Activated naive CD8-positive, alpha-beta T cell treated with anti-CD3 and anti-CD28 coated beads for 36 hours (primary cell): ENCODE results near the gene MROH8. TPM values are rescaled to one million over a fixed set of nuclear protein-coding genes. Genes with fewer than 3 reads are reported as not detected.
A peak's percentile ranks its signal among the peaks of the same experiment; 100 is the strongest.

Experiments
- DNase-seq: peaks from one replicate; pipeline ENCODE4 v3.0.0; 2021
- H3K27ac Mint-ChIP-seq: one replicate; pipeline ENCODE4 v1.8.0; 2022; ENCODE audit warnings: mild to moderate bottlenecking, moderate library complexity, mixed read lengths
- H3K27me3 Mint-ChIP-seq: one replicate; pipeline ENCODE4 v1.8.0; 2022; ENCODE audit warnings: mild to moderate bottlenecking, mixed read lengths
- H3K36me3 Mint-ChIP-seq: one replicate; pipeline ENCODE4 v1.8.0; 2021; ENCODE audit warnings: mild to moderate bottlenecking, mixed read lengths
- H3K4me1 Mint-ChIP-seq: one replicate; pipeline ENCODE4 v1.8.0; 2021; ENCODE audit warnings: mixed read lengths
- H3K4me3 Mint-ChIP-seq: one replicate; pipeline ENCODE4 v1.8.0; 2022; ENCODE audit warnings: mild to moderate bottlenecking, moderate library complexity, mixed read lengths
- H3K9me3 Mint-ChIP-seq: one replicate; pipeline ENCODE4 v1.8.0; 2022; ENCODE audit warnings: mixed read lengths
- total RNA-seq, 2 experiments: library from RNA; stranded (reverse); gene quantifications; one replicate each; pipeline ENCODE4 v1.2.3, GENCODE V29; 2021

Gene MROH8
- total RNA-seq, 2 experiments from 2014 or later, result 2.2 to 3.0 TPM

DNA sequence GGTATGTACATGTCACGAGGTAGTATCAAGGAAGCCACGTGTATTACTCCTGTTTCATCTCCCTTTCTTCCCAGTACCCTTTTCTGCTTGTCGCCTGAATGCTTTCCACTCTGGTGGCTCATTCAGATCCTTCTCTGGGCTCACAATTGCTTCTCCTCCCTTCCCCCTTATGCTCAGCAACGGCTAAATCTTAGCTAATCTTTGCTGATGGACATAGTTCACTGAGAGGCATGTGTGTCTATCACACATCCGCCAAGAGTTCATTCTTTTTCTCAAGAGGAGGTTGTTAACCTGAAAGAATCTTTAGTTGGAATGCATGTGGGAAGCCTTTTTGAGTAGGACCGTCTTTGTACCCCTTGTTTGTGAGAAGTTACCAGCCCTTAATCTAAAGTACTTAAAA lies 25.8 kb upstream of the MROH8 start:
- Mint-ChIP-seq H3K4me1 (no peaks in the 10 kb centered on the region), H3K36me3 (peaks cover 25% of the 10 kb centered on the region), H3K4me3 (no peak overlapping the region), H3K27ac (no peak overlapping the region), H3K9me3 (no peaks in the 10 kb centered on the region), H3K27me3 (no peaks in the 10 kb centered on the region)
- DNase-seq, result no peak

DNA sequence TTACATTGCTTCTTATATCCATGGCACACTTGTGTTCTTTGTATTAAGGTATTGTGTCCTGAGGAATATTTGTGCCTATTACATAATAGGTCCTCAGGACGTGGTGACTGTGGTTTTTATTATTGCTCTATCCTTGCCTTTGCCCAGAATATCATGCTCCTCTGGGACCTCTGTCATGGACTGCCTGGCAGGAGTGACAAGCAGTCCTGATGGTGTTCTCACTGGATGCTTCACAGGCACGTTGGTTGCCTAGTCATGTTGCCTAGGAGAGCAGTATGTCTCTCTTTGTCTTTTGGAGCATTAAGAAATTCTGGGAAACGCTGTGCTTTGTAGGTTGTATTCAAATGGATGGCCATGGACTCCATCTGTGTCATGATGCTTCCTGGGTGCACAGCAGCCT lies 24.7 kb upstream of the MROH8 start:
- Mint-ChIP-seq H3K27me3 (no peaks in the 10 kb centered on the region), H3K27ac (no peak overlapping the region), H3K4me1 (no peaks in the 10 kb centered on the region), H3K4me3 (no peak overlapping the region), H3K9me3 (no peaks in the 10 kb centered on the region), H3K36me3 (peaks cover 25% of the 10 kb centered on the region)
- DNase-seq, result no peak

DNA sequence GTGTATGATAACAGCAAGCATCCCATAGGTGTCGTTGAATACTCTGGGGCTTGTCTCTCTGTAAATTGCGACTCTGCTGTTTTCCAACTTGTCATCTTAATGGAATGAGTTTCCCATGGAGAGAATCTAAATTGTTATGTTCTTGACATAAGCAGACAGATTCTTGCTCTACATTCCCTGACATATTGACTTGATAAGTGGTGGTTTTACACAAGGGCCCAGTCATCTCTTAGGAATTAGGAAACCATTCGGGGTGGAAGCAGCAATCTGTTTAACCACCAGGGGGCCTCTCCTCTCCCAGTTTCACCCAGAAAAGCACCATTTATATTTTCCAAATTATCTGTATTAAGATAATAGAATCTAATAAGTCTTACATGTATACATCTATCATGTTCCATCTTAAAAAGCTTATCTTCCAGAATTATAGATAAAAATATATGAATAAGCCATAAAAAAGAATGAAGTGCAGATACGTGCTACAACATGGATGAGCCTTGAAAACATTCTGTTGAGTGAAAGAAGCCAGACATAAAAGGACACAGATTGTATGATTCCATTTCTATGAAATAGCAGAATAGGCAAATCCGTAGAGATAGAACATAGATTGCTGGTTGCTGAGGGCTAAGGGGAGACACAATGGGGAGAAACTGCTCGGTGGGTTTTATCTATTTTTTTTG lies 23.1 kb upstream of the MROH8 start:
- no peaks in the 10 kb centered on the region for H3K27me3 Mint-ChIP-seq
- no peaks in the 10 kb centered on the region for H3K4me1 Mint-ChIP-seq
- H3K4me3 Mint-ChIP-seq, result no peak overlapping the region
- no peak for DNase-seq
- H3K27ac Mint-ChIP-seq, result no peak overlapping the region
- no peaks in the 10 kb centered on the region for H3K9me3 Mint-ChIP-seq
- peaks cover 23% of the 10 kb centered on the region for H3K36me3 Mint-ChIP-seq

DNA sequence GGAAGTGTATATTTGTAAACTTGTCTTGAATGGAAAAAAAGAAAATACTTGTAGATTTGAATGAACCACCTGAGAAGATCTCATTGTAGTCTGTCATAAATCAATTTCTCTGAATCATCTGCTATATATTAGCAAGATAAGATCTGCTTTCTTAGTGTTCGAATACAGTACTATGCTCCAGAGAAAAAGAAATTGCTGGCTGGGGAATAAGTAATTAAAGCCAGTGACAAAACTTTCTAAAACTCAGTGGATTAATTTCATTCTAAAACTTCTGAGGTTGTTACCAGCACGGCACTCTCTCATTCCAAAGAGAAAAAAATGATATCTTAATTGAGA lies 22.4 kb upstream of the MROH8 start:
- Mint-ChIP-seq H3K36me3 (peaks cover 28% of the 10 kb centered on the region), H3K4me3 (no peak overlapping the region), H3K4me1 (peaks cover 5% of the 10 kb centered on the region), H3K9me3 (no peaks in the 10 kb centered on the region), H3K27me3 (no peaks in the 10 kb centered on the region), H3K27ac (no peak overlapping the region)
- DNase-seq, result no peak

DNA sequence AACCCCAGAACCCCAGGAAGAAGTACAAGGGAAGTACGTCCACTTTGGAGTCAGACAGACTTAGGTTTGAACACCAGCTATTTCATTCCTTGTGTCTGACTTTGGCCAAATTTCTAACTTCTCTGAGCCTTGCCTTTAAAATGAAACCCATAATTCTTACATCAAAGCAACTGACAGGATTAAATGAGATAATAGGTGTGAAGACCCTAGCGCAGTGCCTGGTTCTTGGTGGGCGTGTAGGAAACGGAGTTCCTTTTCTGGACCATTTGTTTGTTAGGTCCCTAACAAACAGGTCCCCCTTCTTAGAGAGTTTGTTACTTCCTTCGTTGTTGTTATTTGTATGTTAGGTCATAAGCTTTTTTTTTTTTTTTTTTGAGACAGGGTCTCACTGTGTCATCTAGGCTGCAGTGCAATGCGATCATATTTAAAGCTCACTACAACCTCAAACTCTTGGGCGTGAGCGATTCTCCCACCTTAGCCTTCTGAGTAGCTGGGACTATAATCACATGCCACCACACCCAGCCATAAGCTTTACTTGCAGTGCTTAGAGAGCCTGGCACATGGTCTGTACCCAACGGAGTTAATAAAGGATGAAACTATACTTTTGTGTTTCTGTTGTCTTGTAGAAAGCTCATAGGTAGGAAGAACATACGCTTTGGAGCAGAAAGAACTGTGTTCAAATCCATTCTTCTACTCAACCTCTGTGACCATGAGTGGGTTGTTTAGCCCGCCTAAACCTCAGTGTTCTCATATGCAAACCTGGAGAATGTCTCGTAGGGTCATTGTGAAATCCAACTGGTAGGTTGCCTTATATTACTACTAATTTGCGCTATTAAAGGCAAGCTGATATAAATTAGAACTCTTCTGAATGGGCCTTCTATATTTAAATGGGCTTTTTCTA lies 21.8 kb upstream of the MROH8 start:
- Mint-ChIP-seq H3K27ac (no peak overlapping the region), H3K36me3 (peaks cover 31% of the 10 kb centered on the region), H3K4me3 (no peak overlapping the region), H3K9me3 (no peaks in the 10 kb centered on the region), H3K4me1 (peaks cover 8% of the 10 kb centered on the region), H3K27me3 (no peaks in the 10 kb centered on the region)
- DNase-seq, result no peak

DNA sequence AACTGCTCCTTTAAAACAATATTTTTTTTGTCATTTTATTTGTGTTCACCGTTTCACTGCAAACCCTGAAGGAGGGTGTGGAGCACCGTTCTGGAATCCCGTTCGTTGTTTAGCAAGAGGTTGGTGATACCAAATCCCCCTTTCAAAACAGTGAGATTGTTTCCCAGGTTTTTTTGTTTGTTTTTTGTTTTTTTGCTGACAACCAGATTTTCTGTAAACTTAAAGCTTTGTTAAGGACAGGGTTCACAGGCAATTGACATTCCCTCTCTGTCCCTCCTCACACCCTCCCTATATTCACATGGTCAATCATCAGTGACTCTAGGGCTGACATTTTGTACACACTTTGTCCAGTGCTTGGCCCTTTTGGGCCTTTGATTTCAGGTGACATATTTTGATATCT lies 21.0 kb upstream of the MROH8 start:
- H3K4me3 Mint-ChIP-seq, result no peak overlapping the region
- H3K4me1 Mint-ChIP-seq, result peaks cover 11% of the 10 kb centered on the region
- peaks cover 31% of the 10 kb centered on the region for H3K36me3 Mint-ChIP-seq
- DNase-seq, result no peak
- H3K27ac Mint-ChIP-seq, result no peak overlapping the region
- no peaks in the 10 kb centered on the region for H3K9me3 Mint-ChIP-seq
- H3K27me3 Mint-ChIP-seq, result no peaks in the 10 kb centered on the region

DNA sequence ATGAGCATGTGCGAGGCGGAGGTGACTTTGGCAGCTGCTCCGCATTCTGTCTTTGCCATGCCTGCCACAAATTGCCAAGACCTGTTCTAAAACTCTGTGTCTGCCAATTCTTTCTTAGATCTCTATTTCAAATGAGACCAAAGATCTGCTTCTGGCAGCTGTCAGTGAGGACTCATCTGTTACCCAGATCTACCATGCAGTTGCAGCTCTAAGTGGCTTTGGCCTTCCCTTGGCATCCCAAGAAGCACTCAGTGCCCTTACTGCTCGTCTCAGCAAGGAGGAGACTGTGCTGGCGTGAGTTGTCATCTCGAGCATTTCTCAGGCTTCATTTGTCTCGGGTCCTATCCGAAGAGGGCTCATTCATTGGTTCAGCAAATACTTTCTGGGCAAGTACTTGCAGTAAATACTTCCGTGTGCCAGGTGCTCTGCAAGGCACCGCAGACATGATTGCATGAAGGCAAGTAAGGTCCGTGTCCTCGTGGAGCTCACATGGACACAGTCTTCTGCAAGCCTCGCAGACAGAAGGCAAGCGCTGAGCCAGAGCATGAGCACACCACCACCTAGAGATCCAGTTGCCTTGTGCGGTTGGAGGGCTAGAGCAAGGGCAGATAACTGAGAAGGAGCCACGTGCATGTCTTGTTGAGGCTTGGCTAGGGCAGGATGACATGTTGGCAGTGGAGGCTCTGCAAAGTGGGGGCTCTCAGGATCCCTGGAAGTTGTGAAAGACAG lies 19.7 kb upstream of the MROH8 start:
- Mint-ChIP-seq H3K4me1 (peaks cover 23% of the 10 kb centered on the region), H3K9me3 (no peaks in the 10 kb centered on the region), H3K36me3 (peaks cover 25% of the 10 kb centered on the region), H3K27ac (no peak overlapping the region), H3K27me3 (no peaks in the 10 kb centered on the region), H3K4me3 (no peak overlapping the region)
- no peak for DNase-seq

DNA sequence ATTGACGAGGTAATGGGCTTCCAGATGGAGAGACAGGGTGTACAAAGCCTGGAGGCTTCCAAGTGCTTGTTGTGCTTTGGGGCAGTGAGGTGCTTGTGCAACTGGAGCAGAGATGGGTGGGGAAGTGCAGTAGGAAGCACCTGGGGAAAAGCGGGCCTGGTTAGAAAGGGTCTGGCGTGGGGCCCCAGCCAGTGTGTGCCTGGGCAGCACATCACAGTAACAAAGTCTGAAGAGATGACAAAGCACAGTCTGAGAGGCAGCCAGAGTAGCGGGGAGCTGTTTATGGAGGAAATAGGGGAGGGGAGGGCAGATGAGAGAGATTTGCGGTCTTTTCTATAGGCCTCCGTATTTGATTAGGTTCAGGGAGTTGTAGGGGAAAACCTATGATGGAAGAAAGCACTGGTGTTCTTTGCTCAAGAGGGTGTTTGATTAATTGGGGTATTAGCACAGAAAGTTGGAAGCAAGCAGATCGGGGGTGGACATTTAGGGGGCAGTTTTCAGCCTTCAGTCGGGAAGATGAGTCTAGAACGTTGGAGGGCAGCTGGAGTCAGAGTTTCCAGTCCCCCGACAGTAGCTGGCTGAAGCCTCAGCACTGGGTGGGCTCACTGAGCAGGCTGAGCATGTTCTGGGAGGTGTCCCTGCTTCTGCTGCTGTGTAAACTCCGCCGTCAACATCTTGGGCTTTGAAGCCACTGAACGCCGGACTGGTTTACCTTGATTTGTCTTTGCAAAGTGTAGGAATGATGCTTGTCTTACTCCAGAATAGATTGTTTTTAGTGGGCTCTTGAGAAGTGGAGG lies 15.5 kb upstream of the MROH8 start:
- Mint-ChIP-seq H3K4me3 (peak overlapping the region; percentile 40), H3K36me3 (peaks cover 26% of the 10 kb centered on the region), H3K27ac (peak overlapping the region; percentile 64), H3K27me3 (no peaks in the 10 kb centered on the region), H3K4me1 (peaks cover 51% of the 10 kb centered on the region), H3K9me3 (no peaks in the 10 kb centered on the region)
- no peak for DNase-seq

DNA sequence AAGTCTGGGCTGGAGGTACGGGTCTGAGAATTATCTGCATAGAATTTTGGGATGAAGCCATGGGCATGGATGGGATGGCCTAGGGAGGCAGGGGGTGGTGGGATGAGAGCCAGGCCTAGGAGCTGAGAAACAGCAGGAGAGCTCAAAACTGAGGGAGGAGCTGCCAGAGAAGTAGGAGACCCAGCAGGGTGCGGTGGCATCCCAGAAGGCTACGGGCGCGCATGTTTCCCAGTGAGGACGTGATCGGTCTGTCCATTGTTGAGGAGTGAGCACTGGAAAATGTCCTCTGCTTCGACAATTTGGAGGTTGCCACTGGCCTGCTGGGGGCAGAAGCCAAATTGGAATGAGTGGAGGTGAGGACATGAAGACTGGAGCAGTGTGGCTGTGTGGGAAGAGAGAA lies 14.5 kb upstream of the MROH8 start:
- DNase-seq, result no peak
- Mint-ChIP-seq H3K4me3 (no peak overlapping the region), H3K4me1 (peaks cover 60% of the 10 kb centered on the region), H3K27me3 (no peaks in the 10 kb centered on the region), H3K27ac (peak overlapping the region; percentile 9), H3K9me3 (no peaks in the 10 kb centered on the region), H3K36me3 (peaks cover 33% of the 10 kb centered on the region)

DNA sequence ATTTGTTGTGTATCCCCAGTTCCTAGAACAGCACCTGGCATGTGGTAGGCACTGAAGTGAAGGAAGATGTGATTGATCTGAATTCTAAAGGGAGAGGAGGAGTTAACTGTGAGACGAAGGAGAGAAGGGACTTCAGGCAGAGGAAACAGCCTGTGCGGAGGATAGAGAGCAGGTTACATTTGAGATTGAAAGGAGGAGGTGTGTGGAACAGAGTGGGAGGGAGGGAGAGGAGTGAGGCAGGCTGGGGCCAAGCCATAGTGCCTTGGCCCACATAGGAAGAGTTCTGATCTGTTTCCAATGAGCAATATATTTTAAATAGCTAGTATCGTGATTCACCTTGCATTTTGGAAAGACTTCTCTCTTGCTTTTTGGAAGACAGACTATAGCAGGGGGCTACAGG lies 13.9 kb upstream of the MROH8 start:
- no peaks in the 10 kb centered on the region for H3K27me3 Mint-ChIP-seq
- H3K36me3 Mint-ChIP-seq, result peaks cover 36% of the 10 kb centered on the region
- peaks cover 63% of the 10 kb centered on the region for H3K4me1 Mint-ChIP-seq
- no peak overlapping the region for H3K27ac Mint-ChIP-seq
- H3K4me3 Mint-ChIP-seq, result no peak overlapping the region
- no peaks in the 10 kb centered on the region for H3K9me3 Mint-ChIP-seq
- DNase-seq, result no peak

DNA sequence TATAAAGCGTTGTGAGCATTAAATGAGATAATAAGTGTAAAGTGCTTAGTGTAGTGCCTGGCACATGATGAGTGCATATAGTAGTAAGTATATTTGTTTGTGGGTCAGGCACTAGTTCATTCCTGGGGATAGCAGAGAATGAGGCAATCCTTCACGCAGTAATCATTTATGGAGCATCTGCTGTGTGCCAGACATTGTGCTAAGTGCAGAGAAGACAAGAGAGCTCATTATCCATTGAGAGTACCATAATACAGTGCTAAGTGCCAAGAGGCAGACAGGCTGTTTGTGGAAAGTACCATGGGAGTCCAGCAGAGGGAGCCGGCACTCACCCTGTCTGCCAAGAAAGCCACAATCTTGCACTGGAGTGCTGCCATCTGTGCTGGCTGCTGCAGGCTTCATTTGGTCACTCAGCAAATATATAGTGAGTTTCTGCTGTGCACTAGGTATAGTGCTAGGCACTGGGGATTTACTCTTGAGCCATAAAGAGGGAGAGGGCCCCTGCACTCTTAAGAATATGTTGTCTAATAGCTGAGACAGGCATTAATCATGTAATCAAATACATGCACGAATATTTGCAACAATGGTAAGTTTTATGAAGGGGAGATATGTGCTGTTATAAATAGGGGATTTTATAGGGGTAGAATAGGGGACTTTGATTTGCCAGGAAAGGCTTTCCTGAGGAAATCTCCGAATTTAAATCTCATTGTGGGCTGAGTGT lies 12.9 kb upstream of the MROH8 start:
- Mint-ChIP-seq H3K36me3 (peaks cover 40% of the 10 kb centered on the region), H3K27me3 (no peaks in the 10 kb centered on the region), H3K4me1 (peaks cover 62% of the 10 kb centered on the region), H3K27ac (no peak overlapping the region), H3K4me3 (no peak overlapping the region), H3K9me3 (no peaks in the 10 kb centered on the region)
- peak; percentile 59 for DNase-seq

DNA sequence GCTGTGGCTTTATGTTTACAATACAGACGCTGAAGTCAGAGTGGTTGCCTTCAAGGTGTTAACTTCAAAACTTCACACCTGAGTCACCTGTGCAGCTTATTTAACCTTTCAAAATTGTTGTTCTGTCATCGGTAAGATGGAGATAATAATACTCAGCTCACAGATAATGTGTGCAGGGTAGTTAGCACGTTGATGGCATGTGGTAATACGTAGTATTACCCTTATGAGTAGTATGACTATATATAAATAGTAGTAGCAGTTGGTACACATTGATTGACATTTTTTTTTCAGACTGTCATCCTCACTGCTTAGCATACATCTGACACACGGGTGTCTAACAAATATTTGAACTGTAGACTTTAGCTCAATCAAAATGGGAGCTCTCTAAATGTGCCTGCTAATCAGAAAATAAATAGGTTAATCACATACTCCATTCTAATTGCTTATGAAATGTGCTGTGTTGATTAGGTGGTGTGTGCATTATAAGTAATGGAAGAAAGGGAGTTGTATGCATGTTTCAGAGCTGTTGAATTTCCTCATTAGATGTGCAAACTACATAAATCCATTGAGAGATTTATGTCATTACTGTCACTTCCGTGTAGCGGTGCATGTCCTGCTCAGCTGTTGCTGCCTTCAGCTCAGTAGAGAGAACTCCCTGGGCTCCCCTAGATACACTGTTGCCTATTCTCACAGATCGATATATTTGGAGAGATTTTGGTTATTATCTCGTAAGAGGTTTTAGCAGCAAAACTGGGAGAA lies 11.2 kb upstream of the MROH8 start:
- no peak for DNase-seq
- peaks cover 60% of the 10 kb centered on the region for H3K4me1 Mint-ChIP-seq
- H3K27me3 Mint-ChIP-seq, result no peaks in the 10 kb centered on the region
- H3K36me3 Mint-ChIP-seq, result peaks cover 37% of the 10 kb centered on the region
- H3K9me3 Mint-ChIP-seq, result no peaks in the 10 kb centered on the region
- H3K4me3 Mint-ChIP-seq, result no peak overlapping the region
- H3K27ac Mint-ChIP-seq, result no peak overlapping the region

DNA sequence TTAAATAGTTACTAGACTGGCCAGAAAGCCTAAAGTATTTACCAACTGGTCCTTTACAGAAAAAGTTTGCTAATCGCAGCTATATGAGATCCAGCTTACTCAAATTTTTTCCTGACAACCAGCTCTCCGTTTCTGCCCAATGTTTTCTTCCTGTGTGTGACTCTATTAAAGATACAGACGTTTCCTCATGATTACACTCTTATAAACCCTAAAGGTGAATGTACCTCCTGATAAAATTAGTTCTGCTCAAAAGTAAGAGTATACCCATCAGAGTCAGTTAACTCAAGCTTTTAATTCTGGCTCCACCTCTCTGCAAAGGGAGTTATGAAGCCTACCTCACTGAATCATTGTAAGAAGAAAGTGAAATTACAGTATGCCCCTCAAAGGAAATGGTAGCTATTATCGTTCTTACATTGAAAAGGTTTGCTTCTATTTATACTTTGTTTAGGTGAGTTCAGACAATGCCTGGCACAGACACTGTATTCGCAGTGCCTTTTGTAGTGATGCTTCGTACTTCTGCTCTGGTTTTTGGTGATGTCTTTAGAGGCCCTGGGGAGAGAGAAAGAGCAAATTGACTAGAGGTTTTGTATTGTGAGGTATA lies 10.2 kb upstream of the MROH8 start:
- Mint-ChIP-seq H3K4me3 (peak overlapping the region; percentile 42), H3K27ac (peak overlapping the region; percentile 77), H3K36me3 (peaks cover 40% of the 10 kb centered on the region), H3K9me3 (no peaks in the 10 kb centered on the region), H3K4me1 (peaks cover 54% of the 10 kb centered on the region), H3K27me3 (no peaks in the 10 kb centered on the region)
- DNase-seq, result no peak
